ENCODE measurements around the gene RNF10. TPM values are rescaled to one million over a fixed set of nuclear protein-coding genes. Genes with fewer than 3 reads are reported as not detected.

RNF10 gene
- total and polyA plus RNA-seq, 12 donors = 218 to 778 (median 271) TPM

GRCh38 chr12:120571299-120571698, 37.1 kb downstream of the RNF10 start:
- no peak for DNase-seq
- 50 to 51% methylated on average over 5 of the region's 5 CpGs for WGBS, 2 donors
- TF ChIP-seq CTCF (IDR thresholded peaks at IDR 0.05) = no peak
- Histone ChIP-seq H3K36me3 (peaks cover 0 to 100% (median 93%) of the 10 kb centered on the region in 9 donors), H3K9me3 (no peaks in the 10 kb centered on the region), H3K27ac (peak overlapping the region in 1 of 10 donors; percentile 9), H3K4me3 (no peak overlapping the region), H3K4me1 (peaks cover 0 to 22% (median 11%) of the 10 kb centered on the region in 9 donors), H3K27me3 (no peaks in the 10 kb centered on the region)
- no peak for ATAC-seq
- intact Hi-C loops (cut with DNase I) = no loop called here

GRCh38 chr12:120573560-120573959, 39.4 kb downstream of the RNF10 start:
- ATAC-seq = peak in 3 of 8 donors; percentile 10 to 45 (median 28)
- WGBS, 2 donors = 38 to 41% methylated on average over 6 of the region's 6 CpGs
- Histone ChIP-seq H3K4me1 (peaks cover 0 to 22% (median 11%) of the 10 kb centered on the region in 9 donors), H3K27me3 (no peaks in the 10 kb centered on the region), H3K36me3 (peaks cover 0 to 100% (median 92%) of the 10 kb centered on the region in 9 donors), H3K27ac (peak overlapping the region in 2 of 10 donors; percentile 36 to 41), H3K4me3 (no peak overlapping the region), H3K9me3 (no peaks in the 10 kb centered on the region)
- no peak for TF ChIP-seq CTCF (IDR thresholded peaks at IDR 0.05)
- DNase-seq = no peak
- intact Hi-C loops (cut with DNase I) = no loop called here

- intact Hi-C loops (cut with DNase I) = no loop called here
These were observed 40.0 kb downstream of the RNF10 start for GRCh38 chr12:120574106-120574505.

GRCh38 chr12:120579179-120579578, 45.0 kb downstream of the RNF10 start:
- H3K9me3 ChIP-seq = no peaks in the 10 kb centered on the region
- no peak for TF ChIP-seq CTCF (IDR thresholded peaks at IDR 0.05)
- peaks cover 5 to 38% (median 25%) of the 10 kb centered on the region in 9 donors for H3K4me1 ChIP-seq
- peaks cover 0 to 6% (median 0%) of the 10 kb centered on the region in 7 donors for H3K27me3 ChIP-seq
- peaks cover 0 to 63% (median 49%) of the 10 kb centered on the region in 9 donors for H3K36me3 ChIP-seq
- DNase-seq (no peak), ATAC-seq (no peak)
- H3K4me3 ChIP-seq = no peak overlapping the region
- 41 to 59% methylated on average over 1 of the region's 1 CpG for WGBS, 2 donors
- intact Hi-C loops (cut with DNase I) = no loop called here
- H3K27ac ChIP-seq = no peak overlapping the region

More at GRCh38 chr12:120574106-120574505, 40.0 kb downstream of the RNF10 start:
- peak overlapping the region in 2 of 10 donors; percentile 36 to 41 for H3K27ac ChIP-seq
- peaks cover 0 to 100% (median 92%) of the 10 kb centered on the region in 9 donors for H3K36me3 ChIP-seq
- TF ChIP-seq CTCF (IDR thresholded peaks at IDR 0.05) = no peak
- H3K27me3 ChIP-seq = no peaks in the 10 kb centered on the region
- WGBS, 2 donors = 79 to 80% methylated on average over 2 of the region's 2 CpGs
- no peak for ATAC-seq
- H3K4me1 ChIP-seq = peaks cover 0 to 22% (median 11%) of the 10 kb centered on the region in 9 donors
- H3K4me3 ChIP-seq = no peak overlapping the region
- DNase-seq = no peak
- no peaks in the 10 kb centered on the region for H3K9me3 ChIP-seq
